ENCODE results near the gene ASXL3. TPM values are rescaled to one million over a fixed set of nuclear protein-coding genes. Genes with fewer than 3 reads are reported as not detected.

Gene ASXL3
- total RNA-seq (0.02 TPM in 1 of 2 replicates, not detected in the other), polyA plus RNA-seq (not detected in 2 replicates), polyA minus RNA-seq (not detected in 2 replicates)
- 0.28 TPM for total RNA-seq (2013)

GRCh38 chr18:33577685-33578517 is at the start of gene ASXL3:
TSS of gene ASXL3 (plus strand) at chr18:33578219. CDS start at chr18:33578632, 413 bp downstream.
- Mint-ChIP-seq H3K27me3 (peaks cover 28% of the 10 kb centered on the region), H3K4me1 (peaks cover 6% of the 10 kb centered on the region), H3K9me3 (ENCODE audit: insufficient read depth) (no peaks in the 10 kb centered on the region), H3K27ac (no peak within 1 kb of the TSS), H3K4me3 (peak within 1 kb of the TSS; percentile 80)
- Histone ChIP-seq H2AFZ (ENCODE audit: insufficient read depth, low read depth, low read length, poor library complexity, severe bottlenecking) (peak within 1 kb of the TSS; percentile 49), H3K4me1 (ENCODE audit: control insufficient read depth in 2 of 2, insufficient read depth in 2 of 2, low read length in 2 of 2) (peaks cover 12 to 14% of the 10 kb centered on the region in 2 donors), H3K9ac (ENCODE audit: low read length) (peak within 1 kb of the TSS; percentile 43), H4K20me1 (ENCODE audit: control insufficient read depth, insufficient read depth, low read length, poor library complexity, severe bottlenecking) (no peaks in the 10 kb centered on the region), H3K79me2 (ENCODE audit: control insufficient read depth, insufficient read depth, low read length) (no peaks in the 10 kb centered on the region), H3K4me2 (replicated peaks; ENCODE audit: low read depth, low read length, poor library complexity, severe bottlenecking) (peak within 1 kb of the TSS; percentile 60), H3K4me3 (ENCODE audit: control extremely low read depth in 1 of 5, extremely low read depth in 1 of 5, insufficient read depth in 1 of 5, low read depth in 2 of 5, low read length in 4 of 5) (peak within 1 kb of the TSS; percentile 6 to 39 (median 20)), H3K27me3 (replicated peaks in 1 of 4; ENCODE audit: control extremely low read depth in 1 of 4, control insufficient read depth in 3 of 4, insufficient read depth in 4 of 4, low read length in 3 of 4) (peaks cover 0 to 23% (median 12%) of the 10 kb centered on the region in 4 experiments), H3K36me3 (replicated peaks in 1 of 2; ENCODE audit: control extremely low read depth in 1 of 2, control insufficient read depth in 1 of 2, extremely low read depth in 1 of 2, insufficient read depth in 2 of 2, low read length in 1 of 2) (no peaks in the 10 kb centered on the region), H3K9me3 (ENCODE audit: control extremely low read depth in 1 of 3, control insufficient read depth in 2 of 3, insufficient read depth in 1 of 3, low read length in 2 of 3) (peaks cover 0 to 10% (median 0%) of the 10 kb centered on the region in 3 donors), H3K27ac (ENCODE audit: low read length in 2 of 2) (no peak within 1 kb of the TSS)
- POLR2A ChIA-PET: no interaction called here
- ATAC-seq (ENCODE audit: low read depth) (no peak), DNase-seq (peak; percentile 11)
- TF ChIP-seq EZH2 (IDR thresholded peaks at IDR 0.05; ENCODE audit: borderline replicate concordance, insufficient read depth, low read depth, low read length, poor library complexity, severe bottlenecking) (no peak), CTCF (IDR thresholded peaks at IDR 0.05) (no peak)
- CTCF ChIA-PET: no interaction called here
- intact Hi-C loops (cut with micrococcal nuclease): no loop called here
- WGBS (ENCODE audit: insufficient coverage): 5% methylated on average over 61 of the region's 103 CpGs

DNA sequence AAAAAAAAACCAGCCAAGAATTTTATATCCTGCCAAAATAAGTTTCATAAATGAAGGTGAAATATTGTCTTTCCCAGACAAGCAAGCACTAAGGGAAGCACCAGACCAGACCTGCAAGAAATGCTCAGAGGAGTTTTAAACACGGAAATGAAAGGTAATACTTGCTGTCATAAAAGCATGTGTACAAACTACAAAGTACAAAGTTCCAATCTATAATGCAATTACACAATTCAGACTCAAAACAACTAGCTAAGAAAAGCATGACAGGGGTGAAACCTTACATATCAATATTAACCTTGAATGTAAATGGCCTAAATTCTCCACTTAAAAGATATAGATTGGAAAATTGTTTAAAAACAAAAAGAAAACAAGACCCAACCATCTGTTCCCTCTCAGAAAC is 45.0 kb upstream of the ASXL3 start:
- TF ChIP-seq EZH2 (IDR thresholded peaks at IDR 0.05; ENCODE audit: borderline replicate concordance, insufficient read depth, low read depth, low read length, poor library complexity, severe bottlenecking) (no peak), CTCF (IDR thresholded peaks at IDR 0.05) (no peak)
- POLR2A ChIA-PET: no interaction called here
- Histone ChIP-seq H3K27ac (ENCODE audit: low read length in 2 of 2) (no peak overlapping the region), H3K9ac (ENCODE audit: low read length) (no peak overlapping the region), H4K20me1 (ENCODE audit: control insufficient read depth, insufficient read depth, low read length, poor library complexity, severe bottlenecking) (no peaks in the 10 kb centered on the region), H2AFZ (ENCODE audit: insufficient read depth, low read depth, low read length, poor library complexity, severe bottlenecking) (no peak overlapping the region), H3K79me2 (ENCODE audit: control insufficient read depth, insufficient read depth, low read length) (no peaks in the 10 kb centered on the region), H3K4me3 (ENCODE audit: control extremely low read depth in 1 of 5, extremely low read depth in 1 of 5, insufficient read depth in 1 of 5, low read depth in 2 of 5, low read length in 4 of 5) (no peak overlapping the region), H3K27me3 (replicated peaks in 1 of 4; ENCODE audit: control extremely low read depth in 1 of 4, control insufficient read depth in 3 of 4, insufficient read depth in 4 of 4, low read length in 3 of 4) (no peaks in the 10 kb centered on the region), H3K4me2 (replicated peaks; ENCODE audit: low read depth, low read length, poor library complexity, severe bottlenecking) (no peak overlapping the region), H3K9me3 (ENCODE audit: control extremely low read depth in 1 of 3, control insufficient read depth in 2 of 3, insufficient read depth in 1 of 3, low read length in 2 of 3) (no peaks in the 10 kb centered on the region), H3K4me1 (ENCODE audit: control insufficient read depth in 2 of 2, insufficient read depth in 2 of 2, low read length in 2 of 2) (no peaks in the 10 kb centered on the region), H3K36me3 (replicated peaks in 1 of 2; ENCODE audit: control extremely low read depth in 1 of 2, control insufficient read depth in 1 of 2, extremely low read depth in 1 of 2, insufficient read depth in 2 of 2, low read length in 1 of 2) (no peaks in the 10 kb centered on the region)
- 100% methylated on average over 1 of the region's 1 CpG for WGBS (ENCODE audit: insufficient coverage)
- Mint-ChIP-seq H3K9me3 (ENCODE audit: insufficient read depth) (no peaks in the 10 kb centered on the region), H3K27ac (no peak overlapping the region), H3K4me1 (no peaks in the 10 kb centered on the region), H3K4me3 (no peak overlapping the region), H3K27me3 (no peaks in the 10 kb centered on the region)
- intact Hi-C loops (cut with micrococcal nuclease): no loop called here
- no peak for DNase-seq
- no peak for ATAC-seq (ENCODE audit: low read depth)
- CTCF ChIA-PET: no interaction called here
